GM19351 (cell line): ENCODE data around the gene GSAP.
"Not testable (repeated sequence)": the region's sequence is repeated elsewhere in the genome, so short reads cannot be mapped to it uniquely, and the experiment has no call there.

Experiments used
- ATAC-seq: cut with Tn5 transposase; IDR thresholded peaks from one replicate; pipeline ENCODE4 v1.9.1; 2021; ENCODE audit warnings: mild to moderate bottlenecking, moderate library complexity; ENCODE audit not compliant: unreplicated experiment

The GSAP gene

GRCh38 chr7:77306231-77307067 lies 109.7 kb downstream of the GSAP start:
- ATAC-seq: no peak

- ATAC-seq: no peak
These were observed 120.6 kb downstream of the GSAP start for GRCh38 chr7:77295549-77295948.

GRCh38 chr7:77293046-77293445 lies 123.1 kb downstream of the GSAP start:
- ATAC-seq: no peak

- no peak for ATAC-seq
These were observed 125.7 kb downstream of the GSAP start for GRCh38 chr7:77290425-77290824.

GRCh38 chr7:77289387-77289786 lies 126.8 kb downstream of the GSAP start:
- ATAC-seq: no peak

- ATAC-seq: no peak
These were observed 127.4 kb downstream of the GSAP start for GRCh38 chr7:77288676-77289320.

GRCh38 chr7:77284616-77285015 lies 131.5 kb downstream of the GSAP start:
- no peak for ATAC-seq

- ATAC-seq: no peak
These were observed 132.1 kb downstream of the GSAP start for GRCh38 chr7:77284005-77284404.

- no peak for ATAC-seq
These were observed 133.3 kb downstream of the GSAP start for GRCh38 chr7:77282897-77283296.

GRCh38 chr7:77281780-77282478 lies 134.2 kb downstream of the GSAP start:
- ATAC-seq: no peak

- ATAC-seq: no peak
These were observed 140.0 kb downstream of the GSAP start for GRCh38 chr7:77276120-77276519.

- not testable (repeated sequence) for ATAC-seq
These were observed 140.5 kb downstream of the GSAP start for GRCh38 chr7:77275663-77276062.

GRCh38 chr7:77271766-77272165 lies 144.4 kb downstream of the GSAP start:
- ATAC-seq: no peak

- no peak for ATAC-seq
These were observed 146.1 kb downstream of the GSAP start for GRCh38 chr7:77270094-77270480.

- peak; percentile 64 for ATAC-seq
These were observed 146.6 kb downstream of the GSAP start for GRCh38 chr7:77269360-77270093.

- ATAC-seq: peak; percentile 93
These were observed 149.8 kb downstream of the GSAP start for GRCh38 chr7:77266291-77266794.

GRCh38 chr7:77265666-77266065 lies 150.5 kb downstream of the GSAP start:
- ATAC-seq: no peak

GRCh38 chr7:77262316-77262715 lies 153.8 kb downstream of the GSAP start:
- ATAC-seq: no peak
